GM21367 (cell line): ENCODE data around the gene ATG7.

Experiments used
- ATAC-seq: cut with Tn5 transposase; IDR thresholded peaks from one replicate; pipeline ENCODE4 v1.9.1; 2021; ENCODE audit not compliant: unreplicated experiment

The ATG7 gene

DNA sequence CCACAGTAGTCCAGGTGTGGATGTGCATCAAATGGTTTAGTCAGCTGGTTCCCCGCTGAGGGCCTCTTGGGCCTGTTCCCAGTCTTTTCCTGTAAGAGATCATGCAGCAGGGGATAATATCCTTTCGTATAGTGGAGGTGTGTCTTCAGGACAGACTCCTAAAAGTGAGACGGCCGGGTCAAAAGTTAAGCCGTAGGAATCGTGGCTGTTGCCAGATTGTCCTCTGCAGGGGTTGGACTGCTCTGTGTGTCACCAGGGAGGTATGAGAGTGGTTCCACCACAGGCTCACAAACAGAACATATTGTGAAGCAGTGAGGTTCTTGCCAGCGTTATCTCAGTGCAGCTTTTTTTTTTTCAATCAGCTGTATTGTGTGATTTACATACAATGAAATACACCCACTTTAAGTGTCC lies 276.5 kb downstream of the ATG7 start:
- ATAC-seq = no peak

DNA sequence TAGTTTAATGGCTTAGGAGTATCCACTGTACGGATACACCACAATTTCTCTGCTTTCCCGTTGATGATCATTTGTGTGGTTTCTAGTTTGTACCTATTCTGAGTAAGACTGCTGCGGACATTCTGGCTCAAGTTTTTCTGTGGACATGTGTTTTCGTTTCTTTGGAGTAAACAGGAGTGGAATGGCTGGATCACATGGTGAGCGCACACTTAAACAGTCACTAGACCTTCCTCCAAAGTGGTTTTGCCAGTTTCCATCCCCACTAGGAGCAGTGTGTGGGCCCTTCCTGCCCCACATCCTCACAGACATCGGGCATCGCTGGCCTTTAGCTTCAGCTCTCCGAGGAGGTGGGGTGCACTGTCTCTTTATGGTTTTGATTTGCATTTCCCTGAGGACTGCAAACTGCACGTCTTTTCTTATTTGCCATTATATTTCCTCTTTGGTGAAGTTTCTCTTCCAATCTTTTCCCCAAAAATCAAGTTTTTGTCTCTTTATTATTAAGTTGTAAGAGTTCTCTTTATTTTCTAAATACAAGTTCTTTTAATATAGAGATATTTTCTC lies 277.5 kb downstream of the ATG7 start:
- no peak for ATAC-seq

DNA sequence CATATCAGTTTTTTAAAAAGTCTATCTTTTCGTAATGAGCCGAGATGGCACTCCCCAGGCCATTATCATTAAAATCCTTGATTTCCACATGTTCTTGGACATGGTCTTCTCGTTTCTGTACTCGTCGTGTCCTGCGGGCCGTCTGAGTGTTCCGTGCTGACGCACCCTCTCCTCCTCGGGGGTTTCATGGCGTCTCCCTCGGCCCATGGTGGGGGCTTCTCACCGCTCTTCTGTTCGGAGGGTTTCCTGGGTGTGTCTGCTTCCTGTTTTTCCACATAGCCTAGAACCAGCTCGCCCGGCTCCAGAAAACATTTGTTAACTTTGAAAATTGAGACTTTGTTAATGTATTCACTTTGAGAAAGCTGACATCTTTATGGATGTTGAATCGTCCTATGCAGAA lies 278.8 kb downstream of the ATG7 start:
- no peak for ATAC-seq

DNA sequence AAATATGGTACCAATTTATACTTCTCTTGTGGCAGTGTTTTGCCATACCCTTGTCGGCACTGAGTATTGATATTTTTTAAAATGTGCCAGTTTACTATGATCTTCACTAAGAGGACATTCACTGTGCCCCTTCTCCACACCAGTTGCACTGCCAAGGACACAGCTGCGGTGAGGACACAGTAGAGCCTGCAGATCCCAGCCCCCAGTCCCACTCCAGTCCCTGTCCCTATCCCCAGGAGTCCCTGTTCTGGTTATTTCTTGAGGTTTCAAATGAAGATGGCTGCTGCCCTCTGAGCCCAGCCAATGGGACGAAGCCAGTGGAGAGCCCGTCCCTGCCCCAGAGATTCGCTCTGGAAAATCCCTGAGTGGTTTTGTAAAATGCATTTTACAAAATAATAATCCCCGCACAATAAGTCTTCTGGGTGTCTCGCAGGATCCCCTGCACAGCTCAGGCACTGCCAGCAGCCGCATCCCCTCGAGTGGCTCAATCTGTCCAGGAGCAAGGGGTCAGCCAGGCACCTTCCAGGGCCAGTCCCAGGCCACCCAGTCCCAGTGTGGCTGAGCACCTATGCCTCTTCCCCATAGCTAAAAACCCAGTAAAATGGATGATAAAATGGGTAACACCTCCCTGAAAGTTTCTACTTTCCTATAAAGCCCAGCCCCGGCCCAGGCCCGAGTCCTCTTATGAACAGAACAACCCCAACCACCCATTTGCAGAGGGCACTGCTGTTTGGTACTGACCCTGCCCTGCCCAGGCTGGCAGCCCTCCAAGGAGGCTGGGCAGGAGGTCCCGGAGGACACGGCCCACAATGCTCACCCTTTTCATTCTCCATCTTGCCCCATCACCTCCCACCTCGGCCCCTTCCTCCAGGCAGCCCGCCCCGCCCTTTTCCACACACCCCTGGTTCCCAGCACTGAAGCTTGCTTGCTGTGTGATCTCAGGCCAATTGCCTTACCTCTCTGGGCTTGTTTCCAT lies 280.4 kb downstream of the ATG7 start:
- no peak for ATAC-seq

DNA sequence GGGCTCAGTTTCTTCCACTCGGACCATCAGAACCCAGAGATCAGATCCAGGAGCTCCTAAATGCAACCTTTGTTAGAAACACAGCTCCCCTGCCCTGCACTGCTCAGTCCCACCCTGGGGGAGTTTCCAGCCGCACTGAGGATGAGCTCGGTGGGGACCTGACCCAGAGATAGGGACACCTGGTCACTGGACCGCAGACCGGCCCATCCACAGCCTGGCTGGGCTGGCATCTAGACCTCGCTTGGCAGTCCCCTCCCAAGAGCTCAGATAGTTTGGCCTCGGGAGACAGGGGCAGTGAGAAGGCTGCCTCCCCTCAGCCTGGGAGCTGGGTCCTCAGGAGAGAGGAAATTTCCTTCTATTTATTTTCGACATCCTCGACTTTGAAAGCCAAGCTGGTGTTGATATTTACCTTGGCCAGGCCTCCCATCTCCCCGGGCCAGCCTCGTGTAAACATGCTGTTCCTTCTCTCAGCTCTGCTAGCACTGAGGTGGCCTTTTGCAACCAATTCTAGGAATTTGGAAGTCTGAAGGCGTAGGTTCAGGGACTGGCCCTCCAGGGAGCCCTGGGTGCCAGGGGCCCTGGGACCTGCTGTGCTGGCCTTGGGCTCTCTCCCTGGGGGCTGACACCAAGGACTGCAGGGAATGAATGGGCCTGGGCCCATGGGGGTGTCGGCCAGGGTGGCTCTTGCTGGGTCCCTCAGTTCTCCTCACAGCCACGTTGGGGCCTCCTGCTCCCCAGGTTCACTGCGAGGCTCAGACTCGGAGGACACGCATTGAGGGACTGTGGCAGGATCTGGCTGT lies 281.4 kb downstream of the ATG7 start:
- no peak for ATAC-seq

DNA sequence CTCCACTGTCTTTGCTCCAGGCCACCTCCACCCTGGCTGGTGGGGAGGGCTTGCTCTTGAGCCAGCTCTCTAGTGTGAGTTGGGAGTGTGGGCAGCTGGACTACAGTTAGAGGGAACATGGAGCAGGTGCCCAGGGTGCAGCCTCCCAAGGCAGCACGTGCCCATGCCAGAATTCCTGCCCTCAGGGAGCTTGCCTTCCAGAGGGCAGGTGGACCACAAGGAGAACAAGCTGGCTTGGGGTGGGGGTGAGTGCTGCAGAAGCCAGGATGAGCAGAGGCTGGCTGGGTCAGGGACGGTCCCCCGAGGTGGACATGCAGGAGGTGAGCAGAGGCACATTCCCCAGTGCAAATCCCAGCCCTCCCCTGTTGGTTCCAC lies 282.0 kb downstream of the ATG7 start:
- ATAC-seq = no peak

DNA sequence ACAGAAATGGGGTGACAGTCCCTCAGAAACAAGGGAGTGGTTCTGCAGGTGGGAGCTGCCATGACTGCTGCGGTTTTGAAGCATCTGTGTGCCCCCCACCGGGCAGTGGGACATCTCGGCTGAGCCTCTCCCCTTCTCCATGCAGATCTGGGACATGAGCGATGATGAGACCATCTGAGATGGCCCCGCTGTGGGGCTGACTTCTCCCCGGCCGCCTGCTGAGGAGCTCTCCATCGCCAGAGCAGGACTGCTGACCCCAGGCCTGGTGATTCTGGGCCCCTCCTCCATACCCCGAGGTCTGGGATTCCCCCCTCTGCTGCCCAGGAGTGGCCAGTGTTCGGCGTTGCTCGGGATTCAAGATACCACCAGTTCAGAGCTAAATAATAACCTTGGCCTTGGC lies 282.5 kb downstream of the ATG7 start:
- ATAC-seq = no peak

DNA sequence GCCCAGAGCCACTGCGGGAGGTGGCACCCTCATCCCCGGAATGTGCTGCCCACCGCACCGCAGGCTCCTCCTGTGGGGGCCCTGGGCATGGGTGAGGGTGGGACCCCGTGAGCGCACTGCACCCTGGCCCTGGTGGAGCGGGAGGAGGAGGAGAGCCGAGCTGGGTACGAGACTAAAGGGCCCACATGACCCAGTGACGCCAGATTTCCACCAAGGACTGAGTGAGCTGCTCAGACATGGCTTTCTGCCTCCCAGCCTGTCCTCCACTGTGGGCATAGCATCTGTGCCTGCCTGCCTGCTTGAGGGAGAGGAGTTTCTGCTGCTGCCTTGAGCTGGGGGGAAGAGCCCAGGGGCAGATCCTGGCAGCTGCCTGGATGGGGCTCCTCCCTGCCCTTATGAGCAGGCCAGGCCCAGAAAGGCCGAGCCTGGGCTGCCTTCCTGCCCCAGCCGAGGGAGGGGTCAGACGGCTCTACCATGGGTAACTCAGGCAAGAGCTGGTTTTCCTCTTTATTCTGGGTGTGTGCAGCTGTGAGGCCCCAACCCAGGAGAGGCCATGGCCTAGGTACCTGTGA lies 283.1 kb downstream of the ATG7 start:
- ATAC-seq = no peak

DNA sequence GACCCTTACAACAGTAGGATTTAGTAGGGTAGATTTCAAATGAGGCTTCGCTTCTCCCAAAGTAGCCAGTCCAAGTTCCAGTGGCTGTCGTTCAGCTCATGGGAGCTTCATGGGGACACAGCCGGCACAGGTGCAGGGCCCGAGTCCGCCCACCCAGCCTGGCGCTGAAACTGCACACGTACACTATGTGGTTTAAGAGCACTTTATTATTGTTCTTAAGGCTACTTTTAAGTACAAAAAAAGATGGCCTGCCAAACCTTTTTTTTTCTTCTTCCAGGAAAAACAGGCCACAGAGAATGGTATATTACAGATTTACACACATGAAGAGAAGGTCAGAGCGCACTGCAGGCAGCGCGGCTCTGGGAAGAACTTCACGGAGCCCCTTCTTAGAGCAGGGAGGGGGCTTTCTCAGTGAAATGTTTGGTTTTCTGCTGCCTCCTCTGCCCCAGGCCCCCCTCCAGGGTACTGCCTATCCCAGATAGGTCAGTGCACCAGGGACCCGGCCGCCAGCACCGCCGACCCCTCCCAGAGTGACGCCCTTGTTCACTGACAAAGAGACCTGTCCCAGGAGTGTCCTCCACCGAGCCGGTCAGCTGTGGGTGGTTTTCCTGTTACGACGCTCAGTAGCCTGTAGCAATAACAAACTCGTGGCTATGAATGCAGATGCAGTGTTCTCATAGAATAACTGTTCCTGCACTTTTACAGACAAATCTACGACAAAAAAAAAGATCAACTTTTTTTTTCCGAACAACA lies 283.9 kb downstream of the ATG7 start:
- ATAC-seq = no peak

DNA sequence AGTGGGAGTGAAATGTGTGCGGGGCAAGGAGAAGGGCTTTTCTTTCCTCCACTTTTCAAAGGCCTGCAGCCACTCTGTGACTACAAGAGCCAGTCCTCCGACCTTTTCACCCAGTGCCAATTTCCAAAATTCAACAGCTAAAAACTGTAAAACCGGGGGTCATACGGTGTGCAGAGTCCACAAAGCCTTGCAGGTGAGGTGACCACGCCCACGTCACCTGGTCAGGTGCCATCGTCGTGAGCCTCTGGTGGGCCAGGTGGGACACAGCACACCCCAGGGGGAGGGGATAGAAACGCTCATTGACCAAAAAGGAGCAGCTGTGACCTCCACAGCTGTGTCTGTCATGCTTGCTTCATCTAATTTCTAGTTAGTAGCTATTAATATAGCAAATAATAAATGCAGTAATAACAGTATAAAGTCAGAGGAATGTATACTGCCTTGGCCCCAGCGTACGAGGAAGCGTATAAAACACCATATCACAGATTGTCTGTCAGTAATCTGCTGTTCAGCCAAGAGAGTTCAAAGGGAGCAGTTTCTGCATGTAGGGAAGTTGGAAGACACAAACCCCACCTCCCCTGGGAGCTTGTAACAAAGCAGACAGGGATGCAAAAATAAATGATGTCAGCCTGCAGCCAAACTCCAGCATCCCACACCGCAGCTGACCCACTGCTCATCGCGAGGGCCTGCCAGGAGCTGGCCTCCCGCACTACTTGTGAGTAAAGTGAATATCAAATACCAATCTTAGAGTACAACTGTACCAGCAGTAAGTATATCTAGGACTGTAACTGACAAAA lies 284.9 kb downstream of the ATG7 start:
- no peak for ATAC-seq

DNA sequence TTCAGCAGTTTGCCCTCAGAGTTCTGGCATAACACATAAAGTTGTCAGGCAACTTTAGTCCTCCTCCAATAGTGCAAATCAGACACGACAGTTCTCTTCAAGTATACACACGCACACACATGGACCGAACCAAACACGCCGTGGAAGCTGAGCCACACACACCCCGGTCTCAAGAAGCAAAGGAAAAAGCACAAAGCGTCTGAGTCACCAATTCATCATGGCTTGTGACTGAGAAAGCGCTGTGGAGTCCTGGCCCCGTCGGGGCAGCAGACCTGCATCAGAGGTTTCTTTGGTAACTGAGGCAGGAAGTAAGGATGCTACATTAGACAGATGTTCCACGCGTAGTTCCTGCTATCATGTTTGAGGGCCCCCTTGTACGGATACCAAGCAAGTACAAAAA lies 285.8 kb downstream of the ATG7 start:
- no peak for ATAC-seq

DNA sequence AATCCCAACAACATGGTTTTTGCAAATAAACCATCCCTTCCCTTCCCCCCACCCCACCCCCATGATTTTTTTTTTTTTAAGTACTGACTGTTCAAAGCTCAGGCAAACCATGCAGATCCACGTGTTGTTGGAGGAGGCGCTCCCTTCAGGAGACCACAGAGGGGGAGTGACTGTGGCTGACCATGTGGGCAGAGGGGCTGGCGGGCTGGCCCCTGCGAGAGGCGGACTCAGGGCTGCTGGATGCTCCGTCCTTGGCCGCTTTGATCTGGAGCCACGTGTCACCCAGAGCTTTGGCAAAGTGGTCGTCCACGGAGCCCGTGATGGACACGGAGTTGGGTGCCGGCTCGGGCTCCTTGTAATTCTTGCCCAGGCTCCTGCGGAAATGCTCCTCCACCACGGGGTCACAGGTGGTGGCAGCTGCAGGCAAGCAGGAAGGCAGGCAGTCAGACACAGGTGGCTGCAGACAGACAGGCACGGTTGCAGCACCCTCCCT lies 286.3 kb downstream of the ATG7 start:
- ATAC-seq = no peak

DNA sequence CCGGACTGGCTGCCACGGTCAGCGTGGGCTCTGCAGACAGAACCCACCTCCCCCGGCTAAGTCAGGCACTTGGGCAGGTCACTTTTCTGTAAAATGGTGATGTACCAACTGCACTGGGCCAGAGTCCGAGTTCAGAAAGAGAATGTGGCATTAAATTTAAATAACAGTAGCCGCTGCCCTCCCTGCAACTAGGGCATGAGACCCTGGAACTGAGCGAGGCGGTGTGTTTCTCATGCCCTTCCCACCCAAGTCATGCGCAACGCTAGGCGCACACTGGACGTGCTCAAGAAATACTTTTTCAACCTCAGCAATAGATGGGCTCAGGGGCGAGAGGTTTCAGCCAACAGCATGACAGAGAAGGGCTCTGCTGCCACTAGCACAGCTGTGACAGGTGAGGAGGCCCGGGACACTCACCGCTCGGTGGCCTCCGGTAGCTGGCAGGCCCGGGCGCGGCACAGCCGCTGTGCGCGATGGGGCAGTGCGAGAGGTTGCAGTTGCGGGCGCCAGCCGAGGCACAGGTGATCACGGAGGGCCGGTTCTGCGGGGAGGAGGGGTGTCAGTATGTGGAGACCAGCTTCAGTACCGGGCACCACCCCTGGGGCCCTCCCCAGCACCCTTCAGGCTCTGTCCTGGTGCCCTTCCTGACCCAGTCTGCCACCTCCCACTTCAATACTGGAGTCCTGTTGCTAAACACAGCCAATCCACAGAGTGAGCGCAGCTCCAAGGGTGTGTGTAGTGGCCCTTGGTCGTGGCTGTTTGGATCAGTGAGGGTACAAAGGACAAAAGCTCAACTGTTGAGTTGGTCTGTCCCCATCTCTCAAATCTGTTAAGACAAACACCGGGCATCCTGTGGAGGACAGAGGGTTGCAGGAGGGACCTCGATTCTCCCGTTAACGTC lies 287.0 kb downstream of the ATG7 start:
- no peak for ATAC-seq

DNA sequence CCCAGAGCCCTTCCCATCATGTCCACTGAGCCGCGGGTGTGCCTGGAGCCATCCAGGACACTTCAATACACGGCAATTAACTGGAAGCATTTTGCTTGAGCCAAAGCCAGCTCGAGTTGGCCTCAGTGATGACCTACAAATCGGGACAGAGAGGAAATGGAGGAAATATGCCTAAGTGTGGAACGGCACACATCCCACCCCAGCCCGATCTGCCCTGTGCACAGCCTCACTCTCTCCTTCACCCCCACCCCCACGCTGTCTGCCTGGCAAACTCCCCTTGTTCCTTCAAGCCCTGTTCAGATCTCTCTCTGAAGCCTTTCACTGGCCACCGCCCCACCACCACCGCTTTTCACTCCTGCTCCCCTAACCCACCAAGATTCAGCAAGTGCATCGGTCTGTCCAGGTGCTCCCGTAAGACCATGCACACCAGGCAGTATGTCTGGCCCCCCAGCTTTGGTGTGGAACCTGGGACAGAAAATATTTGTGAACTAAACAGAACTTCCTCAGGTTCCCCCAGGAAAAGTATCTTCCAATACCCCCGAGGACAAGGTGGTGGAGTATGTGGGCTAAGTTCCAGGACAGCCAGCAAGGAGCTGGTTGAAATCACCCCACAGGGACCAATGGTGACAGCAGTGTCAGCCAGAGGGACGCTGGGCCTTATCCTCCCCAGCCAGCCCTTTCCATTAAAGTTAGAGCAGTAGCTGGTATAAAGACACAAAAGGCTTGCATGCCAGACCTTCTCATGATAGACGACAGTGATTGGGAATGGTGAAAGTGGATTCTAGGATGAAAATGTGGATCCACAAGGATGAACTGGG lies 287.8 kb downstream of the ATG7 start:
- ATAC-seq = no peak

DNA sequence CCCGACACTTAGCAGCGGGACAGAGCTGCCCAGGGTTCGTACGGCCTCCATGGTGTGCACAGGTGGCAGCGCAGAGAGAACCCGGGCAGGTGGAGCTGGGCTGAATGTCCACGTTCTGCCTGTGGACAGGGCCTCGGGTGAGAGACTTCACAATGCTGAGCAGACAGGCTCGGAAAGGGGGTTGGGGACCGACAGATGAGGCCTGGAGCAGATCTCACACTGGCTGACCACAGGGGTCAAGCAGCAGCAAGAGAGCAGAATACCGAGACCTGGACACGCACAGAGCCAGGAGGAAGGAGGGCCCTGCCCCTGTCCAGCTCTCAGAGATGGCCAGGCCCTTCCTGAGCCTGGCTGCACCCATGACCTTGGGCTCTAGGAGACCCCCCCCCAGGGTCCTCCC lies 288.5 kb downstream of the ATG7 start:
- ATAC-seq = no peak

DNA sequence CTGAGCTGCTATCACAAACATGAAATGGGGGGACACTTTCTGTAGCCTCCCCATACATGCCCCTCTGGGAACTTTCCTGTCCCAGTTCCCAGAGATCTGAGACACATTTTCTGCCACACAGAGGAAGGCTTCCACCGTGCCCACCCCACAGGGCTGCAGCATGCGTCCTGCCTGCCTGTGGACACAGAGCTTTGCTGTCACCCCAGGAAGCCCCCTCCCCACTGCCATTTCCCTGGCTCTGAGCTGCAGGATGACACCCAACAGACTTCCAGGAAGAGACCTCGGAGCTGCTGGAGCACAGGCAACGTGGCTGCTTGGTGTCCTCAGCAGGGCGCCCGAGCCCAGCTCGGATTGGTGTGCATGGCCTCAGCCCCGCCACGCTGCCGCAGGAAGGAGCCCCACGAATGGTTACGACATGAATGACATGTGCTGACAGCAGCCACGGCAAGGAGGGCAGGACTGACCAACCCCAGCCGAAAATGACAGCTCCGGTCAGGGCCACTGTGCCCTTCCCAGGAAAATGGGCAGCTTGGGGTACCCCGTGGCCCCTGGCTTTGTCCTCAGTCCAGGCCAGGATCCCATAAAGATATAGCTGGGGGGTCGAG lies 290.2 kb downstream of the ATG7 start:
- no peak for ATAC-seq

DNA sequence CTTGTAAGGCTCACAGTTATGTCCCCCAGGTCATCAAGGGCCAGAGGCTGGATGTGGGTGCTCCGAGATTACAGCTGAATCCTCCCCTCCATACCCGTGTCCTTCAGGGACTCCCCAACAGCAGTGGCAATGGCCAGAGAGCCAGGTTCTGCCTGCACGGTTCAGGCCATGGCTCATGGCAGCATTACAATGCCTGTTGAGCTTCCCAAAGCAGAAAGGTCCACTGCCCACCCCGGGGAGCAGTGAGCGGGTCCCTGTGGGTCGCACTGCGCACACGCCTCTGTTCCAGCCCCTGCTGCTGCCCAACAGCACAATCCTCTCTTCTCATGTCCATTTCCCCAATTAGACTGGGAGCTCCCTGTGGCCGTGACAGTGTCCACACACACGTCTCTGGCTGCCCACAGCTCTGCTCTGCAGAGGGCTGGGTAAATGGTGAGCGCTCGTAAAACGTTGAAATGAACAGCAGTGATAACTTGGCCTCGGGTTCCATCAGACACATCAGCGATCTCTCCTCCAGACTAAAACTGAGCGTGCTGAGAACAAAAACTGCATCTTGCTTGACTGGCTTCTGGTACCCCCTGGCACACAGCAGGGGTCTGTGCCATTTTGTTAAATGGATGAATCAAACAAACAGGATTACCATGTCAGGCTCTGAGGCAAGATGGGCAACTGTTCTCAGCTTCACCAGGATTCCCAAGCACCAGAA lies 291.1 kb downstream of the ATG7 start:
- no peak for ATAC-seq
